Cerebellar nuclear complex (tissue), 1 donor: Measurements from ENCODE around the gene TMEM11.
"Not testable (repeated sequence)": the region's sequence is repeated elsewhere in the genome, so short reads cannot be mapped to it uniquely, and the experiment has no call there.

ENCODE experiments used
- DNase-seq, 2 experiments: peaks; one replicate each; lab custom pipeline; 2025; lab: John Stamatoyannopoulos, UW

TMEM11 gene

DNA sequence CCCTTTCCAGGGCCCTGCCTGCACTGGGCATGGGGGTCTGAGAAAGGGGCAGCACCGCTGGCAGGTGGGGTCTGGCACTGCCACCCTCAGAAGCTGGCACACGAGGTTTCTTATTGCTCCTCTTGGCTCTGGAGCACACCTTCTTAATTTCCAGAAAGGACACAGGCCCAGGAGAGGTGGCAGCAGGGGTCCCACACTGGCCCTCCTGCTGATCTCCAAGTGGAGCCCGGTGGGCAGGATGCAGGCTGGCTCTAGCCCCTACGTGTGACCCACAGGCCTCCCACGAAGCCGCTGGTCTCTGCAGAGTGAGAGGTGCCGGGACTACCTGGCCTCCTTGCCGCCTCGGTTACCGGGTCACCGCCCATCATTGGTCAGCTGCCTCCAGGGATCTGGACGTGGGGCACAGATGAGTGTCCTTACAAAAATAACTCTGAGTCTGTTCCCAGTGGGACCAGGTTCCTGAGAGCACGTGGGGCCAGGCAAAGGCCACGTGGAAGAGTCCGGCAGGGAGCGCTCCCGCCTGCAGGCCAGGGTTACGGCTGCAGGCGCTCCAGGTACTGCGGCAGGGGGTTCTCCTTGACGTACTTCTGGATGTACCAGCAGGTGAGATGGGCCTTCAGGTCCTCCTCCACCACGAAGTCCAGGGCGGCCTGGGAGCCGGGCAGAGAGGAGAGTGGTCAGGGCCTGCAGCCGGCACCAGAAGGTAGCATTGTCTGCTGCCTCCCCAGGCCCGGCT, 29.0 kb upstream of the TMEM11 start:
- no peak for DNase-seq

DNA sequence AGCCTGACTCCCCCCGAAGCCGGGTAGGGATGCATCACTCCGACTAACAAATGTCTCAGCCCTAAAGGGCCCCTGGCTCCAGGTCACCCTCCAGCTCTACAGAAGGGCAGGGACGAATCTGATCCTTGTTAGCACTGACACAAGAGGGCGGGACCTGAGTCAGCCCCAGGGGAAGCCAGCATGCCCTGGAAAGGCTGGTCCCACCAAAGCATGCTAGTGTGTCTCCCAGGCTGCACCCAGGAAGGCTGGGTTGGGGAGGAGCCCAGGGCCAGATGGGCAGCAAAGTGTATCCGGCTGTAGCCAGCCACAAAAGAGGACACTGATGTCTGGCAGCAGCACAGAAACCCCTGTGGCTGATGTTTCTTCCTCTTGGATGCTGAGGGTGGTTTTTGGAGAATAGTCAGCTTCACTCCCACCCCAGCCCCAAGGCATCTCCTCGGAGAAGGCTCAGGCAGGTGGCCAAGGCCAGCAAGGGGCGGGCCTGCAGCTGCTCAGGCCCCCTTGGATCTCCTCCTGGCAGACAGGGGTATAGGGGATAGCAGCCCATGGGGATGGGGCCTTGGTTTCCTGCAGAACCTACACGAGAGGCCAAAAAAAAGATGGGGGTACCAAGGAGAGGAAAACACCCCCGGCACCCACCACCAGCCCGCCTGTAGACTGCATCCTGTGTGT, 28.2 kb upstream of the TMEM11 start:
- DNase-seq, result no peak

DNA sequence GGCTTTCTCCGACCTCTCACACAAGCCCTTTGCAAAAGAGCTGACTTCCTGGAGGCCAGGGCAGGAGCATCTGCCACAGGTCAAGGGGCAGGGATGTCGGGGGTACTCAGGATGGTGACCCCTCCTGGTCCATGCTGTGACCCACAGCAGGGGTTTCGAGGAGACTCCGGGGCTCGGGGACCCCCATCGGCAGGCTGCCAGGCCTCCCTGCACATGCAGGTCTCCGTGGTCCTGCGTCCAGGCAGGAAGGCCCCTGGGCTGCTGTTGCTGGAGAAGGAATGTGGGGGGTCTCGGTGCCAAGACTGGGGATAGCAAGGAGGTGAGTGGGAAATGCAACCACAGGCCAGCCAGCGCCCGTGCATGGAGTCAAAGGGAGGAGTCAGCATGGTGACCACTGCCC, 27.6 kb upstream of the TMEM11 start:
- DNase-seq, result no peak

DNA sequence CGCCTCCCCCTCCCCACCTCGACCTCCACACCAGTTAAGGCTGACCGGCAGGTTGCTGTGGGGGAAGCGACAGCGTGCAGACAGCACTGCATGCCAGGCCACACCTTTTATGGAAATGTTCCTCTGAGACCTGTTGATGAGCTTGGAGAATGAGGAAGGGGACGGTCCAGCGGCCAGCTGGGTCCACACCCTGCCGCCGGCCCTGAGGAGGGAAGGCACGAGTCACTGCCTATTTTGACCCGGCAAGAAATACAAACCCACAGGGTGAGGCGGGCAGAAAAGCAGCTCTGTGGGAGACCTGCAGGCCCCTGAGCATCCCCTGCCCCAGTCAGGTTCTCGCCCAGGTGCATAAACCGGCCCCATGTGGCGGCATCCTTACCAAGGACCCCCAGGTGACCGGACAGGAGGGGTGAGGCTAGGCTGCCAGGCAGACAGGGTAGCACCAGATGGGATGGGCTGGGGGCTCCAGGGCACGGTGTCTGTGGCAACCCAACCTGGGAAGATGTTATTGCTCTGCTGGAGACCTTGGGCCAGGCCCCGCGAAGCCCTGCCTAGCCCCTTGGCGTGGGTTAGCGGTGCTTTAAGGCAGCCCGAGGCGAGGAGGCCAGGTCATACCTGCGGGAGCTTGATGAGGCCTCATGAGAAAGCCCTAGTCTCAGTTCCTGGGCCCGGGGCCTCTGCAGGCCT, 26.6 kb upstream of the TMEM11 start:
- DNase-seq, result no peak

DNA sequence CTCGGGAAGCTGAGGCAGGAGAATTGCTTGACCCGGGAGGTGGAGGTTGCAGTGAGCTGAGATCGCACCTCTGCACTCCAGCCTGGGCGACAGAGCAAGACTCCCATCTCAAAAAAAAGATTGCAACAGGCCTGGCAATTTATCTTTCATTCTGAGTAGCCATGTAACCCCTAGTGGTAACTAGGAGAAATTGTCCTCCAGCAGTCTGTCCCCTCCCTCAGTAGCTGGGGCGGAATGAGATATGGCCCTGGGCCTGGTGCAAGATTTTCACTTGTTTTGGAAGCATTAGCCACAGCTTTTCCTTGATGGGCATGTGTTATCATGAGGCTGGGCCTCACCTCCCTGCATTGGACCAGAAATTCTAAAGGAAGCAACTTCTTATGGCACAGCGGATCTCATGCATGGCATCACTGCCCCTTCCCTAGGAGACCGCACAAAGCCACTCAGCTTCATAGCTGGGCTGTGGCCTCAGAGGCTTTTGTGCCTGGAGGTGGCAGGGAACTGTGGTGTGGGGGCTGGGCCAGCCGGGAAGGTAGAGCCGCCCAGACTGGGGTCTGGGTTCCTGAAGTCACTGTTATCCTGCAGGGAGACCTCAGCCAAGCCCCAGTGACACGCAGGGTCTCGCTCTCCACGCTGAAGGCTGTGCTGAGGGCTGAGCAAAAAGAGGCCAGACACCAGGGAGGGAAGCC, 25.9 kb upstream of the TMEM11 start:
- DNase-seq, result no peak

DNA sequence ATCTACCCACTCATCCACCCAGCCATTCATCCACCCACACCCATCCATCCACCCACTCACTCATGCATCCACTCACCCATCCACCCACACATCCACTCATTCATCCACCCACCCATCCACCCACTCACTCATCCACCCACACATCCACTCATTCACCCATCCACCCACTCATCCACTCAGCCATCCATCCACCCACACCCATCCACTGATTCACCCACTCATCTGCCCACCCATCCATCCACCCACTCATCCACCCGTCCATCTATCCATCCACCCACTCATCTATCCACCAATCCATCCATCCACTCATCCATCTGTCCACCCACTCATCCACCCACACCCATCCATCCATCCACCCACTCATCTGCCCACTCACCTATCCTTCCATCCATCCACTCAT, 22.0 kb upstream of the TMEM11 start:
- no peak for DNase-seq

DNA sequence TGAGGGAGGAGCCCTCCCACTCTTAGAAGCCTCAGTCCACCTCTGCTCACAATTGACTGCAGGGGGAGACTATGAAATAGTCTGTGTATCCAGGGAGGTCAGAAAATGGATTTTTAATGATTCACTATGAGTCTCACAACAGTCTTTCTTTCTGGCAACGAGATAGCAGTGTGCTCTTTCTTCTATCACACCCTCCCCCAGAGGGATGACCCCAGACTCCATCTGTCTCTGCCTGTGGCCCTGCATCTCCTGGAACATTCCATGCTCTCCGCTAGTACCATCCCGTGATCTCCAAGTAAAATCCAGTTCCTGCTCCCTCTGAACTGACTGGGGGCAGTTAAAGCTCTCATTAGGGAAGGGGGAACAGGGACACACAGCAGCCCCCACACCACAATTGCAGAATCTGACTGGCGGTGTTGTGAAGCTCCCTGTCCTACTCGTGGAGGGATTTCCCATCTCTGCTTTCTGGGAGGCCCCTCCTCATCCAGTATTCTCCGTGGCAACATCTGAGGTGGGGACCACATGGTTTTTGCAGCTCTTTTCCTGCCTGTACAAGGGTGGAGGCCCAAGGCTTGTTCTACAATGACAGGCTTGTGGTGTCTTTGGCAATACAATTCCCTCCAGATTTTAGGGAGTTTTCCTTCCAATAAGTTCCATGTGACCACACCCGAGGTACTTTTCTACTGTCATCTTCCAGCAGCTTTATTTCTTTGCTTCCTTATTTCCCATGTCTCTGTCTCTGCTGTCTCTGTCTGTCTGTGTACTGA, 19.8 kb upstream of the TMEM11 start:
- DNase-seq, result no peak

DNA sequence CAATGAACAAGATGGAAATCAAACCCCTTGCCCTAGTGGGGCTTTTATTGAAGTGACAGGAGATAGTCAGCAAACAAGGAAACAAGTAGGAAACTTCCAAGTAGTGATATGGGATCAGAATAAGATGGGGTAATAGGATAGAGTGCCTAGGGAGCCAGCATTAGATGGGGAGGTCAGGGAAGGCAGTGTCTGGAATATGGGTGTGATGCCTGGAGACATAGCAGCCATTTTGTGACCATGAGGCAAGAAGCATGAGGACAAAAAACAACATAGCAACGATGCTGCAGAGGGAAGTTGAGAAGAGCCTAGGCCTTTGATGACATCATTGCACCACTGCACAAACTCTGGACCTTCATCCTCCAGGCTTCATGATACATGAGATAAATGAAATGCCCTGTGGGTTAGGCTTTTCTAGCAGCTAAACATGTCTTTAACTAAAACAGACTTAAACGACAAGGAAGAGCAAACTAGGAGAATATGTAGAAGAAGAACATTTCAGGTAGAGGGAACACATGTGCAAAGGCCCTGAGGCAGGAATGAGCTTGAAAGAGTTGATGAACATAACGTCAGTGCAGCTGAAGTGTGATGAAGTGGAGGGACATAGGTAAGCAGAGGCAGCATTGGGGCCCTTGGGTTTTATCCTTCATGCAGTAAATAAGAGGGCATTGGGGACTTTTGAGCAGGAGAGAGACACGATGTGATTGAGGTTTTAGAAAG, 18.2 kb upstream of the TMEM11 start:
- DNase-seq, result no peak

DNA sequence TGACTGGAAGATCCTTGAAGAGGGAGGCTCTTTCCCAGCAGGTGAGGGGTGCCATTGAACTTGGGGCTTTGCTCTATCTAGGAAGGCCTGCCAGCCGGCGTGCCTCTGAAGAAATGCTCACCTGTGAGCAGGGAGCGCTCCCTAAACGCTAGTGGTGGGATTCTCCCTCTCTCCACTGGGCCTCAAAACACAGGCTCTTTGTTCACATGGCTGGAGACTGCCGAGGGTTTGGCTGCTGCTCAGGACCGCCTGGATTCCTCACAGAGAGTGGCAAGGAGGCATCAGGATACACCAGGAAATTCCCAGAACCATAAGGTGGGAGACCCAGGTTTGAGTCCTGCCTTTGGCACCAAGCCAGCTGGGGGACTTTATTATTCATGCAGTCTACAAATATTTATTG, 17.6 kb upstream of the TMEM11 start:
- no peak for DNase-seq

DNA sequence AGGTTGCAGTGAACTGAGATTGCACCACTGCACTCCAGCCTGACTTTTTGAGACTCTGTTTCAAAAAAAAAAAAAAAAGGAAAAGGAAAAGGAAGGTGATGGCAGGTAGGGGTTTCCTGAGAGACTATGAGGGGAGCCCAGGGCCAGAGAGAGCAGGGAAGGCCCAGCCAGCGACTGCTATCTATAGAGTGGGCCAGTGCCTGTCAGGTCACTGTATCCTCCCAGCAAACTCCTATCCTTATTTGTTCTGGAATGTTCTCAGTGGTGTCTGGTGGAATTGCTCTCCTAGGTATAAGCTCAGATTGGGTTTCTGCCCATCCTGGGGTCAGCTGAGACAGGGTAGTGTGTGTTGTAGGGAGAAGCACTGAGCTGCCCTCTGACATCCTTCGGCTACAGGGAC, 14.9 kb upstream of the TMEM11 start:
- DNase-seq, result no peak

DNA sequence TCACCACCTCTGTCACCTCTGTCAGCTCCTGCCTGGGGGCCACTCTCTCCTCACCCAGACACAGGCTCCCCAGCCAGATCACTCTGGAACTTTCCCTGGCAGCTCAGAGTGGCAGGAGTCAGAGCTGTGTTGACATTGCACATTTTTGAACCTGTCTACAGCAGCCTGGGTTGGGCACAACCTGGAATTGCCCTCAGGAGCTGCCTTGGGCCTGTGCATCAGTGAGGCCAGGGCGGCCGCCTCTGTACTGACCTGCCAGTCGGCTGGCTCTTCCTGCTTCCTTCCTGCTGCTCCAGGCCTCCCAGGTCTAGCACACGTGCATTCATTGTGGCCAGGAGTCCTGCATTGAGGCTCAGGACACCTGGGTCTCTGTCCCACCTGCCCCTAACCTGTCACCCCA, 14.2 kb upstream of the TMEM11 start:
- DNase-seq, result no peak

DNA sequence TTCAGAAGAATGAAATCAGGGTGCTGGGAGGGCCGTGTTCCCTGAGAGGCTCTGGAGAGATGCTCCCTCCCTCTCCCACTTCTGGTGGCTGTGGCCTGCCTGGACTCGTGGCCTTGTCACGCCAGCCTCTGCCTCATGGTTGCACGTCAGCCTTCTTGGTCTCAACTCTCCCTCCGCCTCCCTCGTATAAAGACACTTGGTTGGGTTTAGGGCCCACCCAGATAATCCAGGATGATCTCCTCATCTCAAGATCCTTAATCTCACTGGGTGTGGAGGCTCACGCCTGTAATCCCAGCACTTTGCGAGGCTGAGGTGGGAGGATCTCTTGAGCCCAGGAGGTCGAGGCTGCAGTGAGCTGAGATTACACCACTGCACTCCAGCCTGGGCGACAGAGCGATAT, 13.3 kb upstream of the TMEM11 start:
- DNase-seq, result not testable (repeated sequence)

DNA sequence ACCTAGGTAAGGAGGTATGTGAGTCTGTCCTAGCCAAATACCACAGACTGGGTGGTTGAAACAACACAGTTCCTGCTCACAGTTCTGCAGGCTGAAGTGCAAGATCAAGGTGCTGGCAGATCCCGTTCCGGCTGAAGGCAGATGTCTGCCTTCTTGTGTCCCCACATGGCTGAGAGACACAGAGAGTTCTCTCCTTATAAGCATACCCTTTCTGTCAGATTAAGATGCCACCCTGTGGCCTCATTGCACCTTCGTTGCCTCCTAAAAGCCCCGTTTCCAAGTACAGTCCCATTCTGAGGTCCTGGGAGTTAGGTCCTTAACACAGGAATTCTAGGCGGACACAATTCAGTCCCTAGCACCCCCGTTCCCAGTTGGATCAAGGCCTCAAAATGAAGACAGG, 9.1 kb upstream of the TMEM11 start:
- no peak for DNase-seq

DNA sequence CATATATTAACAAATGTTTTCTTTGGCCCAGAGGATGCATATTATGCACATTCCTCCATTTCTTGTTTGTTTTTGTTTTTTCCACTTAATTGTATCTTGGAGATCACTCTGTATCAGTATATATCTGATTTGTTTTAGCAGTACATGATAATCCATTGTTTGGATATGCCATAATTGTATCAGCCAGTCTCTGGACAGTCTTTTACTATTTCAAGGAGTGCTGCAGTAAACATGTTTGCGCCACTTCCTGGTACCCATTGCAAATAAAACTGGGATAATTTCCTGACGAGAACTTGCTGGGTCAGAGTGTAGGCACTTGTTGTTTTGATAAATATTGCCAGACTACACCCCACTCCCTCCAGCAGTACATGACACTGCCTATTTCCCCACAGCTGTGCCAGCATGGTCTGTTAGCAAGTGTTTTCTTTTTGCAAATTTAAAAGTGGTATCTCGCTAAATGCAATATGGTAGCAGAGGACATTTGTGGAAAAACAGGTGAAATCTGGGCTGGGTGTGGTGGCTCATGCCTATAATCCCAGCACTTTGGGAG, 4.9 kb upstream of the TMEM11 start:
- DNase-seq, result no peak

DNA sequence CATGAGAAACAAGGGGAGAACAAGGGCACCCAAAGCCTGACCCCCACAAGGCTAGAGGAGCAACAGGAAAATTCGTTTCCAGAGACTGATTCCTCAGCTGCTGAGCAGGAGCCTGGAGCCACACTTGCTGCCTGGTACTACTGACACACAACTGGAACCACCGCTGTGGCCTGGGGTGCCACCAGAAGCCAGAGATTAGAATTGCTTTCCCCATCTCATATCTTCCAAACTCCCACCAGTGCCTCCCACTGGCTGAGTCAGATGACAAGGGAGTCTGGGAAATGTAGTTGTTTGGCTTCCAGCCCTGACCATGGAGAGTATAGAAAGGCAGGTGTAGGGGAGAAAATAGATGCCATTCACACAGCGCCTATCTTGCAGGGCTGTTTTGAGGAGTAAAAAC, 4.1 kb upstream of the TMEM11 start:
- DNase-seq, result no peak

DNA sequence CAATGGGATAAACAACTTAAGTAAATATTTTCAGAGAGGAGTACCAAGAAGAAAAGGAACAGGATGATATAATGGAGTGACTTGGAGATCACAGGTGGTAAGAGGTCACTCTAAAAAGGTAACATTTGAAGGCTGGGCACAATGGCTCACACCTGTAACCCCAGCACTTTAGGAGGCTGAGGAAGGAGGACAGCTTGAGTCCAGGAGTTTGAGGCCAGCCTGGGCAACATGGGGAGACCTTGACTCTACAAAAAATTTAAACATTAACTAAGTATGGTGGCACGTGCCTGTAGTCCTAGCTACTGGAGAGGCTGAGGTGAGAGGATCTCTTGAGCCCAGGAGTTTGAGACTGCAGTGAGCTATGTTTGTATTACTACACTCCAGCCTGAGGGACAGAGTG, 3.4 kb upstream of the TMEM11 start:
- no peak for DNase-seq

DNA sequence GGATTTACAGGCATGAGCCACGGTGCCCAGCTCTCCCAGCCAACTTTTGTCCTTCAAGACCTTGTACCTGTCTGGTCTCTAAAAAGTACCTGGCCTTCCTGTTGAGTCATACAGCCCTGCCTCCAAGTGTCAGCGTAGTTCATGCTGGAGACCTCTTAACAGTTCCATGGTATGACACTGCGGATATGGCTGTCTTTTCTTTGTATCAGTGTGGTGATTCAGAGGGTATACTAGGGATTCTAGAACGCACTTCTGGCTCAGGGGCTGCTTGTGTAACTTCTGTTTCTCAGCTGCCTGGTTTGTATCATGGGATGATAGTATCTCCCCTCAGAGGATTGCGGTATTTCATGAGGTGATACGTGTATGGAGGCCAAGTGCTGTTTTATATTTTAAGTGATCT, 2.0 kb upstream of the TMEM11 start:
- DNase-seq, result no peak

DNA sequence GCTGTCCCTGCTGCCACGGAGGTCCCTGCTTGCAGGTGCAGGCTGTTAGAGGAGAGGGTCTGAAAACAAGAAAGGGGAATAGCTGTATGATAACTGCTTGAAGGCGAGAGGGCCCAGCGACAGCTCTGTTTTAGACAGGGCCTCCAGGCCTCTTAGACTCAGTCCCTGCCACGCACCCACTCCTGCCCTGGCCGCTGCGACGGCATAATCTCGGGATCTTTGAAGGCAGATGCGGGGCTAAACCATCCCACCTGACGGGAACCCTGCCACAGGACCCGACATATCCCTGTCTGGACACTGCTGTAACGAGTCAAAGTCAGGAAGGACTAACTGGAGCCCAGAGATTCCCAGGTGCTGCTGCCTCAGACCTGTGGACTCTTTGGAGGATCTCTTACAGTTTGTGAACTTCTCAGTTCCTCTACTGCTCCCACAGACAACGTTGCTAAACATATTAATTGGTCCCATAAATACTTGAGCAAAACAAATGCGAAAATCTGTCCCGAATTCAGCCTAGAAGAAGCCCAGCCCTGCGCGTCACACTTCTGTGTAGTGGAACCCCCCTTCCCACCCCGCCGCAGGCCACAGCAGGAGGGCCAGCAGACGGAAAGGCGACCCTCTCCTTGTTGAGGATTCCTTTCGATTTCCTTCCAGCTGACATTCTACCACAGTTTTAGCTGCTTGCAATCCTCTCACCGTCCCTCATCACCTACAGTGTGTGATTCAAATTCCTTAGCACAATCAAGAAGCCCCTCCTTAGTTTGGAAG, 998 bp upstream of the TMEM11 start:
- DNase-seq, result no peak

DNA sequence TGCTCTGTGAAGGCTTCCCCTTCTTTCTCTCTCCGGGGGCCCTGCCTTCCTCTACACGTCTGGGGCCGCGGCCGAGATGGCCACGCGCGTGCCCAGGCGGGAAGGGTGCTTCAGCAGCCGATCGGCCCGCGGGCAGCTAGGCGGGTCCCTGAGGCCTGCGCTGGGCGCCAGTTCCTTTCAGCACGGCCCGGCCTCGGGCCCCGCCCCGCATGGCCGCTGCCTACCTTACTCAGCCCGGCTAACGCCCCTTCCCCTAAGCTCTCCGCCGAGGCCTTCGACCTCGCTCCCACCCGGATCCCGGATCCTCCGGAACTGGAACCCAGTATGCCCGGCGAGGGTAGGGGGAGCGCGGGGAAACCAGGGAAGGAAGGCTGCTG, 335 bp downstream of the TMEM11 start:
- no peak for DNase-seq
